MM.1S (cell line): ENCODE measurements around the gene PPP6R1.

Experiments used
- EZH2 ChIP-seq: fragments of 300-600 bp; sonication (generic); optimal IDR thresholded peaks from 2 replicates; pipeline ENCODE3; 2017; ENCODE audit warnings: low read depth, mild to moderate bottlenecking, antibody characterized with exemption, low read length, mixed read lengths
- TF ChIP-seq, protein P1 (sequence below): fragments of 300-600 bp; sonication (generic); IDR thresholded peaks from 2 replicates; pipeline ENCODE4 v1.5.1; 2016; ENCODE audit warnings: antibody characterized with exemption, low read length, mixed read lengths

DNA sequence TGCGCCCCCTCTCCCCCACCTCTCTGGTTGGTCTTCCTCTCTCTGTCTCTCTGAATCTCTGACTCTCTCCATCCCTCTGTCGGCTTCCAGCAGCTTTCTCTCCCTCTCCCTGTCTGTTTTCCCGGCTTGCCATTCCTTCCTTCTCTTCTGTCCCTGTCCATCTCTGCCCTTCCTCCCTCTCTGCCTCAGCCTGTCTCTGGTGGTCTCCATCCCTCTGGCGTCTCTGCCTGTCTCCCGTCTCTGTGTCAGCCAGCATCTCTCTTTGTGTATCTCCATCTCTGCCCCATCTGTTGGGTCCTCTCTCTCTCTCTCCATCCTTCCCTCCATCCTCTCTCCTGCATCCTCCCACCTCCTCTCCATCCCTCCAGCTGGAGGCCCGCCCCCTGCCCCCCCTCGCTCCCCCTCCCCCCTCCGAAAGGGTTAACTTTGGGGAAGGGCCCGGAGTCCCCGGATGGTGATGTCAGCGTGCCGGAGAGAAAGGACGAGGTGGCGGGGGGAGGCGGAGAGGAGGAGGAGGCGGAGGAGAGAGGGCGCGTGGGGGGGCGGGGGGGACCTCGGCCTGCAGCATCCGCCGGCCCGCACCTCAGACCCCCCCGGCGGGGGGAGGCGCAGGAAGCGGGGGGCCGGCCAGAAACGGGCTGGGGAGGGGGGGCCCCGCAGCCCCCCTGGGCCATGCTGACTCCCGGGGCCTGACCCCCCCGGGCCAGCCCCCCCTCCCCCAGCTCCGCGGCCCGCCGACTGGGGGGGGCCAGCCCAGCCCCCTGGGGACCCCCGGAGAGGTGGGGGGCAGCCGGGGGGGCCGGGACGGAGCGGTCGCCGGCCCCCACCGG lies 24.9 kb upstream of the PPP6R1 start, which contains the start of gene BRSK1:
- TF ChIP-seq, protein P1, sequence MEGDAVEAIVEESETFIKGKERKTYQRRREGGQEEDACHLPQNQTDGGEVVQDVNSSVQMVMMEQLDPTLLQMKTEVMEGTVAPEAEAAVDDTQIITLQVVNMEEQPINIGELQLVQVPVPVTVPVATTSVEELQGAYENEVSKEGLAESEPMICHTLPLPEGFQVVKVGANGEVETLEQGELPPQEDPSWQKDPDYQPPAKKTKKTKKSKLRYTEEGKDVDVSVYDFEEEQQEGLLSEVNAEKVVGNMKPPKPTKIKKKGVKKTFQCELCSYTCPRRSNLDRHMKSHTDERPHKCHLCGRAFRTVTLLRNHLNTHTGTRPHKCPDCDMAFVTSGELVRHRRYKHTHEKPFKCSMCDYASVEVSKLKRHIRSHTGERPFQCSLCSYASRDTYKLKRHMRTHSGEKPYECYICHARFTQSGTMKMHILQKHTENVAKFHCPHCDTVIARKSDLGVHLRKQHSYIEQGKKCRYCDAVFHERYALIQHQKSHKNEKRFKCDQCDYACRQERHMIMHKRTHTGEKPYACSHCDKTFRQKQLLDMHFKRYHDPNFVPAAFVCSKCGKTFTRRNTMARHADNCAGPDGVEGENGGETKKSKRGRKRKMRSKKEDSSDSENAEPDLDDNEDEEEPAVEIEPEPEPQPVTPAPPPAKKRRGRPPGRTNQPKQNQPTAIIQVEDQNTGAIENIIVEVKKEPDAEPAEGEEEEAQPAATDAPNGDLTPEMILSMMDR, result no peak
- TF ChIP-seq EZH2, result no peak
